SU-DHL-6 (cell line): ENCODE results near the gene HIPK3.

Experiments
- EZH2phosphoT487 ChIP-seq: fragments of 200-600 bp; sonication (generic), shearing (Covaris generic); conservative IDR thresholded peaks from 2 replicates; pipeline ENCODE4 v1.6.1; 2018; ENCODE audit warnings: mild to moderate bottlenecking, antibody characterized with exemption, low read length, moderate library complexity, mixed read lengths
- TF ChIP-seq, protein P1 (sequence below): fragments of 200-600 bp; sonication (generic); IDR thresholded peaks from one replicate; pipeline ENCODE4 v1.5.1; 2017; ENCODE audit warnings: antibody characterized with exemption, mild to moderate bottlenecking, low read length, moderate library complexity; ENCODE audit not compliant: insufficient read depth, poor library complexity, severe bottlenecking

DNA sequence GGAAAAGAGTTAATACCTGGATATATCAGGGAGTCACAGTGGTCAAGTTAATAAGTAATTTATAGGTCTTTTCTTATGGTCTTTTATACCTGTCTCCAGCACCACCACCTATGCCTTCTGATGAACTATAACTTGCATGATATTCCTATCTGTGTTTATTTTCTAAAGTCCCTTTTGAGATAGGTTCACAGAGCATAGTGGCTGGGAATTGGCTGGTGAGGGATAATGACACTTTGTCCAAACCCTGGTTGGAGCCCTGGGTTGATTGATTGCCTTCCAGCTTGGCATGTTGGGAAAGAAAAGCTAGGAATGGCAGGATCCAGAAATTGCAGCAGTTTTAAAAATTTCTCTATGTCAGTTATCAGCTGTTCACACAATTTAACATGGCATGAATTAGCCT is 23.2 kb downstream of the HIPK3 start:
- TF ChIP-seq, protein P1, sequence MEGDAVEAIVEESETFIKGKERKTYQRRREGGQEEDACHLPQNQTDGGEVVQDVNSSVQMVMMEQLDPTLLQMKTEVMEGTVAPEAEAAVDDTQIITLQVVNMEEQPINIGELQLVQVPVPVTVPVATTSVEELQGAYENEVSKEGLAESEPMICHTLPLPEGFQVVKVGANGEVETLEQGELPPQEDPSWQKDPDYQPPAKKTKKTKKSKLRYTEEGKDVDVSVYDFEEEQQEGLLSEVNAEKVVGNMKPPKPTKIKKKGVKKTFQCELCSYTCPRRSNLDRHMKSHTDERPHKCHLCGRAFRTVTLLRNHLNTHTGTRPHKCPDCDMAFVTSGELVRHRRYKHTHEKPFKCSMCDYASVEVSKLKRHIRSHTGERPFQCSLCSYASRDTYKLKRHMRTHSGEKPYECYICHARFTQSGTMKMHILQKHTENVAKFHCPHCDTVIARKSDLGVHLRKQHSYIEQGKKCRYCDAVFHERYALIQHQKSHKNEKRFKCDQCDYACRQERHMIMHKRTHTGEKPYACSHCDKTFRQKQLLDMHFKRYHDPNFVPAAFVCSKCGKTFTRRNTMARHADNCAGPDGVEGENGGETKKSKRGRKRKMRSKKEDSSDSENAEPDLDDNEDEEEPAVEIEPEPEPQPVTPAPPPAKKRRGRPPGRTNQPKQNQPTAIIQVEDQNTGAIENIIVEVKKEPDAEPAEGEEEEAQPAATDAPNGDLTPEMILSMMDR, result no peak
- no peak for TF ChIP-seq EZH2phosphoT487
